ENCODE data around the gene OR56A1.

Gene OR56A1

GRCh38 chr11:5986885-5987284 is 43.7 kb downstream of the OR56A1 start, which contains the start of gene OR52L1:
TSS of gene OR52L1 (minus strand) at chr11:5986985. CDS start at chr11:5986930, 55 bp downstream.
- no peak for DNase-seq

GRCh38 chr11:5983443-5983842 is 47.1 kb downstream of the OR56A1 start:
- no peak for DNase-seq

GRCh38 chr11:5973530-5973929 is 57.0 kb downstream of the OR56A1 start:
- no peak for DNase-seq
